Left lobe of liver (tissue), 2 donors: ENCODE measurements around the gene YBEY. TPM values are rescaled to one million over a fixed set of nuclear protein-coding genes. Genes with fewer than 3 reads are reported as not detected.
"Not testable (repeated sequence)": the region's sequence is repeated elsewhere in the genome, so short reads cannot be mapped to it uniquely, and the experiment has no call there.

Experiments
- ATAC-seq: fragments of 200-7000 bp; cut with Tn5 transposase; one replicate; pipeline ENCODE4 v1.9.1; 2020; ENCODE audit warnings: mild to moderate bottlenecking, moderate library complexity
- DNase-seq: peaks from one replicate; pipeline ENCODE4 v3.0.0-alpha.2; 2020; ENCODE audit warnings: low spot score
- total RNA-seq: library from RNA; stranded (reverse); gene quantifications from one replicate; pipeline ENCODE4 v1.2.1, GENCODE V29; 2021
- donor health status: DM: no; HTN: no; CAD: no; lungs with moderate emphysema.
- donor health status: DM: no; HTN: yes; CAD: no.

YBEY gene
- total RNA-seq, 1 donor from 2014 or later = 6.0 TPM

DNA sequence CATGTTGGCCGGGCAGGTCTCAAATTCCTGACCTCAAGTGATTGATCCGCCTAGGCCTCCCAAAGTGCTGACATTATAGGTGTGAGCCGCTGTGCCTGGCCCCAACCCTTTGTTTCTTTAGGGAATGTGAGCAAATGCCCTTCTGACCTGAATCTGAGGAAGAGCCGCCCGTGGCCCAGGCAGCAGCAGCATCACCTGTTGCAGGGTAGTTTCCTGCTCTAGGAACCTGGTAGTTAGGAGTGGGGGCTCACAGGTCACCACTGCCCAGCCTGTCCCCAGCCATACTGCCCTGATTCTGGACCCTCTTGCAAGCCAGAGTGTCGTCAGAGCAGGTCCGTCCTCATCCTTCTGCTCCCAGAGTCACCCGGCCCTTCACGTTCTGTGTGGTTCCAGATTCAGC is 13.0 kb downstream of the YBEY start:
- ATAC-seq = no peak
- DNase-seq = no peak

DNA sequence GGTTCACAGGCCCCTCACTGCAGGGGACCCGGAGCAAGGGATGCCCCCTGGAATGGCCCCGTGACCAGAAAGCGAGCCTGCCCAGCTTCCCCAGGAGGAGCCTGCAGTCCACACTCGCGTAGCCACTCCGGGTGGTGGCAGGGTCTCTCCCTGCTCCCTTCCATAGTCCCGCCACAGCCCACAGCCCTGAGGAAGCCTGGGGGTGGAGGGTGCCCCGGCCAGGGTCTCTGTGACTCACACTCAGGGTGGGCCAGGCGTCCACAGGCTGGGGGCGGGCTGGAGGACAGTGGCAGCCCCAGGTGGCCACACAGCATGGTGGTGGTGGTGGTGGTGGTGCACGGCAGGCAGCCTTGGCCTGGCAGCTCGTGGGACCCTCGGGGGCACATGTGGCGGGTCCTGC is 15.6 kb downstream of the YBEY start:
- ATAC-seq (no peak), DNase-seq (no peak)

DNA sequence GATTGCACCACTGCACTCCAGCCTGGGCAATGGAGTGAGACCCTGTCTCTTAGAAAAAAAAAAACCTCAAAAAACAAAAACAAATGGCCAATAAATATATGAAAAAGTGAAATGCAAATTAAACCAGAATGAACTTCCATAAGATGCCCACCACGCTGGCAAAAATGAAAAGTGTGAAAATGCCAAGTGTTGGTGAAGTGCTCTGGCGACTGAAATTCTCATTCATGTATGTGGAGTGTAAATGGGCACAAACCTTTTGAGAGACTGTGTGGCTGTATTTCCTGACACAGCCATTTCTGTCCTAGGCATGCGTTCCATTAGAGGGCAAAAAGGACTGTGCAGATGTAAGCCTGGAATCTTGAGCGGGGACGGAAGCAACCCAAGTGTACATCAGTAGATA is 18.3 kb downstream of the YBEY start:
- ATAC-seq (no peak), DNase-seq (no peak)

DNA sequence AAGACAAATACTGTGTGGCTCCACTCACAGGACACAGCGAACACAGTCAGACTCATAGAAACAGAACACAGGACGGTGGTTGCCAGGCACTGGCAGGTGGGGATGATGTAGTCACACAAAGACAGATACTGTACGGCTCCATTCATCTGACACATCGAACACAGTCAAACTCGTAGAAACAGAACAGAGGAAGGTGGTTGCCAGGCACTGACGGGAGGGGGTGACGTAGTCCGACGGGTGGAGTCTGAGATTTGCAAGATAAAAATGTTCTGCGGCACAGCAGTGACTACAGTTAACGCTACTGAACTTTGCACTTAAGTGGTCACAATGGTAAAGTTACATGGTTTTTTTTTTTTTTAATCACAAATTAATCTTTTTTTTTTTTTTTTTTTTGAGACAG is 18.8 kb downstream of the YBEY start:
- DNase-seq = no peak

DNA sequence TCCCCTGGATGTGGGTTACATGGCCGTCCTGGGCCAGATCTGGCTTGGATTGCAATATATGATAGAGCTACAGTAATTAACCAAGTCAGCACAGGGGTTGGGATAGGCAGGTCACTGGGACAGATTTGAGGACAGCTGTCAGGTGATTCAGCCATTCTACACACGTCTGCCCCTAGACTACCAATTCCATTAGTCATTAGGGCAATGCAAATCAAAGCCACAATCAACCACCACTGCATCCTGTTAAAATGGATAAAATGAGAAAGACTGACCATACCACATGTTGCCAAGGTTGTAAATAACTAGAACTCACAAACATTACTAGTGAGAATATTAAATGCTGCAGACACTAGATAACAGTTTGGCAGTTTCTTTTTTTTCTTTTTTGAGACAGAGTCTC is 21.5 kb downstream of the YBEY start:
- no peak for DNase-seq

More for the DNA sequence above, 18.8 kb downstream of the YBEY start:
- ATAC-seq = no peak

DNA sequence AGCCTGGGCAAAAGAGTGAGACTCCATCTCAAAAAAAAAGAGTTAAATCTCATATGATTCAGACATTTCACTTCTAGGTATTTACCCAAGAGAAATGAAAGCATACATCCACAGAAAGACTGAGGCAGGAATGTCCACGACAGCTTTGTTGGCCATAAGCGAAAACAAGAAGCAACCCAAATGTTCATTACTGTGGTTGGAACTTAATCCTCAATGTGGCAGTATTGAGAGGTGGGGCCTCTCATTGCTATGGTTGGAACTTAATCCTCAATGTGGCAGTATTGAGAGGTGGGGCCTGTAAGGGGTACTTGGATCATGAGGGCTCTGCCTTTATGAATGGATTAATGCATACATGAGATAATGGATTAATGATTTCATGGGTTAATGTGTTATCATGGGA is 22.3 kb downstream of the YBEY start:
- ATAC-seq (no peak), DNase-seq (no peak)

More for the DNA sequence above, 21.5 kb downstream of the YBEY start:
- no peak for ATAC-seq

DNA sequence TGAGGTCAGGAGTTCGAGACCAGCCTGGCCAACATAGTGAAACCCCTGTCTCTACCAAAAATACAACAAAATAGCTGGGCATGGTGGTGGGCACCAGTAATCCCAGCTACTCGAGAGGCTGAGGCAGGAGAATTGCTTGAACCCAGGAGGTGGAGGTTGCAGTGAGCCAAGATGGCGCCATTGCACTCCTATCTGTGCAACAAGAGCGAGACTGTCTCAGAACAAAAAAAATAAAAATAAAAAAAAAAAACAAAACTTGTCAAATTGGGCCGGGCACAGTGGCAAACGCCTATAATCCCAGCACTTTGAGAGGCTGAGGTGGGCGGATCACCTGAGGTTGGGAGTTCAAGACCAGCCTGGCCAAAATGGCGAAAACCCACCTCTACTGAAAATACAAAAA is 24.1 kb downstream of the YBEY start:
- DNase-seq, ATAC-seq: not testable (repeated sequence)

DNA sequence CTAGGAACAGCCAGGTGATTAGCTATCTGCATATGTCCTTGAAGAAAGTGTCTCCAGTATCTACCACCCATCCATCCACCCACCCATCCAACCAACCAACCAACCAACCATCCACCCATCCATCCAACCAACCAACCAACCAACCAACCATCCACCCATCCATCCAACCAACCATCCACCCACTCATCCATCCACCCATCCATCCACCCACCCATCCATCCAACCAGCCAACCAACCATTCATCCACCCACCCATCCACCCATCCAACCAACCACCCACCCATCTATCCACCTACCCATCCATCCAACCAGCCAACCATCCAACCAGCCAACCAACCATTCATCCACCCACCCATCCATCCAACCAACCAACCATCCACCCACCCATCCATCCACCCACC is 25.4 kb downstream of the YBEY start:
- ATAC-seq (no peak), DNase-seq (no peak)

DNA sequence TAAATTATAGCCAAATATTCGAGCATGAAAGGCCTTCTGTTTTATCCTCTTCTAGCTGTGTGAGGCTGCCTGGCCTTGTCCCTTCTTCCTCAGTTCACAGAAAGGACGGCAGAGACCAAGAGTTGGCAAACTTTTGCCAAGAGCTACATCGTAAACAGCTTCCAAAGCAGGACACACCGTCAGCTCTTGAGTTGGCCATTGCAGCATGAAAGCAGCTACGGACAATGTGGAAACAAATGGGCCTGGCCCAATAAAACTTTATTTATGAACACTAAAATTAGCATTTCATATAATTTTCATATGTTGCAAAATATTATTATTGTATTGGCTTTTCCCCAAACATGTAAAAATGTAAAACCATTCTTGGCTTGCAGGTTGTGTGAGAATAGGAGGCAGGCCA is 26.8 kb downstream of the YBEY start:
- ATAC-seq (no peak), DNase-seq (no peak)

DNA sequence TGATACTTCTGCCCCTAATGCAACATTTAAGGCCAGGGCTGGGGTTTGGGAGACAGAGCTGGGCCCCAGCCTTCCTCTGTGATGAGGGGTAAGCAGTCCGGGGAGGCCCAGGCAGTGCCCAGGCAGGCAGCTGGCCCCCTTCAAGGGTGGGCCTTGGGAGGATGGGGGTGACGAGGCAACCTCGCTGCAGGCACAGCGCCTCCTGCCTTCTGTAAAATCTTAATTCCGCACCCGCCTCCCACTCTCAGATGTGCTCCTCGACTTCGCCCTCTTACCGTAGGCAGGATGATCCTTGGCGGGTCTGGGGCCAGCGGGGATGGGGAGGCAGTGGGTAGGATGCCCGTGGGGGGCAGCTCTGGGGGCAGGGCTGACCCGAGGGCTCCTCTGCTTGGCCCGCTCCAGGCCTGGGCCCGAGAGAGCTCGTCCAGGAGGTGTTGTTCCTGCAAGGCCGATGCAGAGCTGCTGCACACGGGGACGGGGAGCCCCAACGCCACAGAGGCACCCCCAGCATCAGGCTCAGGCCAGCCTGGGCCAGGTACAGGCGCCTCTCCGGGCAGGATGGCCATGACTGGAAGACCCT is 28.4 kb downstream of the YBEY start:
- DNase-seq (no peak), ATAC-seq (no peak)

DNA sequence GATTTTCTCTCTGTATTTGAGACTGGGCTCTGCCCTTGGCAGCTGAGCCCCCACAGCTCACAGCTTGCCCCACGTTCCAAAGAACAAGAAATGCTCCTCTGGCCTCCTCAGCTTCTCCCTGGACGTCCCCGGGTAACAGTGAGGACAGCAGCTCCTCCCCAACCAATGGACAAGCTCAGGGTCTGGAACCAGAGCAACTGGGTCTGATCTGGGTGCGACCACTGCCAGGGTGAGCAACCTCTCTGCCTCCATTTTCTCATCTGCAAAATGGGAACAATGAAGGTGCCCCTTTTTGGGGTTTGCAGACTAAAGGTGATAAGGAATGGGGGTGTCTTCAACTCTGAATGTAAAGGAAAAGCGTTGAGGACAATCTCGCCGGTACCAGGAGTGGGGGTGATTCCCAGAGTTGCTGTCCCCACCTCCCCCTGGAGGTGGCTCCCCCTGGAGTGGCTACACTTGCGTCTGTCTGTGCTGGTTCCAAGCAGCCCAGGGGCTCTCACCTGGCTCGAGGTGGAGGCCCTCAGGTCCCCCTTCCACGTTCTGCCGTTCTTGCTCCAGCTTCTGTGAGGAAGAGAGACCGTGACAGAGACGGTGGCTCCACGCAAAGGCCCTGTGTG is 30.7 kb downstream of the YBEY start:
- ATAC-seq (no peak), DNase-seq (no peak)

DNA sequence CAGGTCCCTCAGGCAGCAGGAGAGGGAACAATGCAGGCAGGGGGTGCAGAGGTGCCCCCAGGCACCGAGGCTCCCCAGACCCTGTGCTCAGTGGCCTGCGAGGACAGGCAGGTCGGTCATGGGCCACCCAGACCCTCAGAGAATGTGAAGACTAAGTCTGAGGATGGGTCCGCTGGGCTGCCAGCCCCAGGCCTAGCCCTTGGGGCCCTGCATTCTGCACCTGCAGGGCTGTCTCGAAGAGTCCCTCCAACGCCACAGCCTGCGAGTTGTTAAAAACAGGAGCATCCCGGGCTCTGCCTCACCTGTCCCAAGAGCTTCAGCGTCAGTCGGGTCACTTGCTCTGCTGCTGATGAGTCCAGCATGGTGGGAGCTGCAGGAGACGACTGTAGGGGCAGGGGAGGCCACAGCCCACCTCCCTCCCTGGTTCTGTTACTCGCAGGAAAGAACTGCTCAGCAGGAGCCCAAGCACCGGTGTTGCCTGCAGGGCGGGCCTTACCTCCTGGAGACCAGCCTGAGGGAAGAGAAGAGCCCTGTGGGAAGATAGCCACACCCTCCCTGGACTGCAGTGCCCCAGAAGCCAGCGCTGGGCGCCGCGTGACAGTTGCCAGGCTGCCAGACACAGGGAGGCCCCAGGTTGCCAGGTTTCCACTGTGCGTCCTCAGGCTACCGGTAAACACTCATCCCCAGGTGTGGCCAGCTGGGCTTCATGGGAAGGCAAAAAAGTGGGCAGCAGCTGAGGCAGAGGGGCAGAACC is 31.7 kb downstream of the YBEY start:
- DNase-seq (no peak), ATAC-seq (no peak)

DNA sequence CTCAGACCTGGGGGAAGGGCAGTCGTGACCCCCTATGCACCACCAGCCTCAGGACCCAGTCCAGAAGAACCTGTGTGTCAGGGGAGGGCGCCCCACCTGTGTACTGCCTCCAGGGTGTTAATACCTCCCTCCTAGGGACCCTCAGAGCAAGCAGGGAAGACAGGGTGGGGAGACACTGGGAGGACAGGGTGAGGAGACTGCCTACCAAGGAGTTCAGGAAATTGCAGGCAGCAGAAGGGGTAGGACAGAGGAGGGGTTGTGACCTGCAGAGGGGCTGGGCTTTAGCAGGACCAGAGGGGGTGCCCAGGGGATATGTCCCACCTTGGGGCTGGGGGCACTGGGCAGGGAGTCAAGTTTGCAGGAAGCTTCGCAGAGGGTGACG is 32.3 kb downstream of the YBEY start:
- DNase-seq = no peak

DNA sequence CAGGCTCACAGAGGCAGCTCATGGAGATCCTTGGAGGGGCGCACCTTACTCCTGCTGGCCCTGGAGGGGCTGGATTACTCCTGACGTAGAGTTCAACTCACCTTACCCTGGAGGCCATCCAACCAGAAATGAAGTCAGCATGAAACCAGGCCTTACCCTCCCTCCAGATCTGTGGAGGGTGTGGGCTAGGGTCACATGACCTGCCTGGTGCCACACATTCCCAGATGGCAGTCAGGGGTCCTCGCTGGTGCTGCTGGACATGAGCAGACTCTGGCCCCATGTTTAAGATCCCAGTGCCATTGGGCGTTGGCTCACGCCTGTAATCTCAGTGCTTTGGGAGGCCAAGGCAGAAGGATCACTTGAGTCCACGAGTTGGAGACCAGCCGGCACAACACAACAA is 33.0 kb downstream of the YBEY start:
- no peak for DNase-seq

More for the DNA sequence above, 32.3 kb downstream of the YBEY start:
- ATAC-seq = no peak

DNA sequence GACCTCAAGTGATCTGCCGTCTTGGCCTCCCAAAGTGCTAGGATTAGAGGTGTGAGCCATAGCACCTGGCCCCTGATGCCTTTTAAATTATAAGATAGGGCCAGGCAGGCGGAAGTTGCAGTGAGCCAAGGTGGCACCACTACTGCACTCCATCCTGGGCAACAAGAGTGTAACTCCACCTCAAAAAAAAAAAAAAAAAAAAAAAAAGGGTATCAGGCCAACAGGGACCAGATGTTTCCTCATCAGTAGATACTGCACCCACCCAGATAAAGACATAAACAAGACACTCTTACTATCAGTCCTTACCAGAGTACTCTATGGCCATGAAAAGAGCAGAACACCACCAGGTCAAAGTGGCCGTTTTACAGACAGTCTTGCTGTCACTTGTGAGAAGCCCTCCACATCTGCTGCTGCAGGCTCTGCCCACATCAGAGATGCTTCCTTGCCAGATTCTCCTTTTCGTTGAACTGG is 34.2 kb downstream of the YBEY start:
- DNase-seq (no peak), ATAC-seq (no peak)

More for the DNA sequence above, 33.0 kb downstream of the YBEY start:
- no peak for ATAC-seq

DNA sequence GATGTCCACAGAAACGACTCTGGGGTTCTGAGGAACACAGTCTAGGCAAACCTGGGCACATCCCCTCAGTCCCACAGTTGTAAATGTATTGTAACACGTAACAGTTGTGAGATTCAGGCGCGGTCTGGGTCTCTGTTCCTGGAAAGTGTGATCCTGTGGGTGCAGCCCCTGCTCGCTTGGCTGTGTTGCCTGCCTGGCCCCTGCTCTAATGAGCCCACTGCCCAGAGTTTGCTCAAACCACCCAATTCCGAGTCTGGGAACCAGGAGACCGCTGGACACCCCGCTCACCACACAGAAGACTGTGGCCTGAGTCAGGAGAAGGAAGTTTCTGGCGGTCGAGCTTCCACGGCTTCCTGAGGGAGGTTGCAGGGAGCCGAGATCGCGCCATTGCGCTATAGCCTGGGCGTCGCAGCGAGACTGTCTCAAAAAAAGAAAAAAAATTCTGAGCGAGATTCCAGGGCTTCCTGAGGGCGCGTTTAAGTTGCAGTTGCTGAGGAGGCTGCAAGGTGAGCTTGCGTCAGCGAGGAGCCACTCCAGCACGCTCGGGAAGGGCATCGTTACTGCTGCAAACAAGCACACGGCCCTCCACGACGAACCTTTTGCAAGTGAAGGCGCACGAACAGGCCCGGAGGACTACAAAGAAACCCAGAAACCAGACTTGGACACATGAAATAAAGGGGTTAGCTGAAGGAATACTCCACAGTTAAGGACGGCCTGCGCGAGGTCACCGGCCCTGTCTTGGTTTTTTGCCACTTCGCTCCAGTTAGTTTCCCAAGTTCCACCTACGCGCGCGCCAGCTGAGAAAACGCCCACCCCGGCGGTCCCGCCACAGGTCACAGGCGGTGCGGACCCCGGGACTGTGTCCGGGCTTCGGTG is 36.4 kb downstream of the YBEY start:
- ATAC-seq (no peak), DNase-seq (peak; percentile 54)

DNA sequence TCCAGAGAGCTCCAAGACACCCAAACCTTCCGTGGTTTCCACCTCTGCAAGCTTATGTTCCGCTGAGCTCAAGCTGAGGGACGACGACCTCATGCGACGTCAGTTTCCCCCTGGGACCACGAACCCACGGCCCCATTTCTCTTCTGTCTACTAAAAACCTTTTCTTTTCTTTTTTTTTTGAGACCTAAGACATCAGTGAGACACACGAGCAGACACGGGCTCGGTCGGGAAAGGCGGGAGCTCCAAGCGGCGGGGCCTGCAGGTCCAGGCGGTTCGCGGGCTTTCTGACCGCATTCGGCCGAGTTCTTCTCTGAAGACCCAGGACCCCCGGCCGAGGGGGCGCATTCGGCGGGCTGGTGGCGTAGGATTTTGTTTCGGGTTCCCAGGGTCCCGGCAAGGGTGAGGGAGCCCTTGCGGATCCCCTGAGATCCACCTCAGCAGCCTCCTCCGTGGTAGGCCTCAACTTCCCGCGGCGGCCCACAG is 37.1 kb downstream of the YBEY start:
- DNase-seq = no peak

DNA sequence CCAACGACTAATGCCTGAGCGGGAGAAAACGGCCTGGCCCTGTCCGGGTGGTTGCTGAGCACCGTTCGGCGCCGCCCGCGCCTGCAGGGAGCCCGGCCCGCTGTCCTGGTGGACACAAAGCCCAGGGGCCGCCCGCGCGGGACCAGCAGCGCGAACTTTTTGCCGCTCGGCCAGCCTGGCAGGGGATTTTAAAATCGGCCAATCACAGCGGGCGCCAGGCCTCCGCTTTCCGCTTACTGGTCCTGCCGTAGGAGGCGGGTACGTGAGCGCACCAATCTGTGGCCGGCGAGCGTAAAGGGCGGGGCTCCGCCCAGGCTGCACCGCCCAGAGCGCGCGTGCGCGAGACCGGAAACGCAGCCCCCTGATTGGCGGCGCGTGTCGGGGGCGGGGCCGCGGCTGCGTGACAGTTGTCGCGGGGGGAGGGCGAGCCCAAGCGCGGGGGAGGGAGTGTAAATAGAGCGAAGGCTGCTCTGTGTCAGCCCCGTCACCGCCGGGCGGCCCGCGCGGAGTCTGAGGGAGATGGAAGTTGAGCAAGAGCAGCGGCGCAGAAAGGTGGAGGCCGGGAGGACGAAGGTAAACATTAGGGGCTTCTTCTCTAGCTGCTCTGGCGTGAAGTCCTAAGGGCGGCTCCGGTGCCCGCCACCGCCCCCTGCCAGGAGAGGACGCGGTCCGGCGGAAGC is 37.7 kb downstream of the YBEY start, which contains the start of the genes C21orf58 and PCNT:
Gene C21orf58 (minus strand): TSS at position 161 of the 680 bp plus-strand sequence. CDS start 1,132 bp downstream, outside the sequence.
Gene PCNT (plus strand): TSS at position 447 of the 680 bp plus-strand sequence. CDS start 73 bp downstream, at position 520.
- ATAC-seq = peak; percentile 88
- DNase-seq = peak; percentile 99

More for the DNA sequence above, 37.1 kb downstream of the YBEY start:
- no peak for ATAC-seq

DNA sequence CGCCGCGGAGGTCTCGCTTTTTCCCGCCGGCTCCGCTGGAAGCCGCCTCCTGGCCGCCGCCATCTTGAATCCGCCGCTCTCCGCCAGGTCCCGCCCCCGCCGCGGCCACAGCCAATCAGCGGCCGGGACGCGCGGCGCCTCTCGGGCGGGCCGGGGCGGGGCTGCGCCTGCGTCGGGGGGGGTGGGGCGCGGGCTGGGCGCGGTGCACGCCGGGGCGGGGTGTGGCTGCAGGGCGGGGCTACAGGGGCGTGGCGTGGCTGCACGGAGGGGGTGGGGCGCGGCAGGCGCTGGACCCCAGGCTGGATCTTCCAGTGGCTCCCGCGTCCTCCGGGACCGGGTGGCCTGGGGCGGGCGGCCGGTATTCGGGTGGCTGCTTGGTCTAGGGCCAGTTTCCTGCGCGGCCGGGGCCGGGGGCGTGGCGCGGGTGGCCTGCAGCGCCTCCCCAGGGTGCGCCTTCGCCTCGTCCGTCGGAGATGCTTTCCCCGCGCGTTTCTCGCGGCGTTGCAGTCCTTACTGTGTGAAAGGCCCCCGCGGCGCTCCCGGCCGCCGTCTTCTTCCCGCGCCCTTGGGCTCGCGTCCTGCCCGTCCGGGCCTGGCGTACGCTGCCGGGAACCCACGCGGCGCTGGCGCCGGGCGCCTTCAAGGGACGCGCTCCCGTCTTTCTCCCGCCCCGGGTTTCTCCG is 38.4 kb downstream of the YBEY start:
- peak; percentile 85 for ATAC-seq
- DNase-seq = peak; percentile 88
